GM10248 (cell line): ENCODE results near the gene RPN2.

Experiments
- CTCF ChIA-PET: fragments of 300-600 bp; sonication (Branson Sonifier 250); formaldehyde crosslinking; extraction: SDS; loops from one replicate; lab custom pipeline; 2021; ENCODE audit warnings: antibody characterized with exemption; lab: Yijun Ruan, JAX
- POLR2A ChIA-PET: fragments of 350-650 bp; sonication (Branson Sonifier 250); formaldehyde crosslinking; extraction: SDS; loops from one replicate; lab custom pipeline; 2020; ENCODE audit warnings: antibody characterized with exemption; lab: Yijun Ruan, JAX
- DNase-seq: peaks from one replicate; pipeline ENCODE4 v3.0.0; 2012; ENCODE audit errors: extremely low spot score
- TF ChIP-seq, protein P1 (sequence below): IDR thresholded peaks from 2 replicates; pipeline ENCODE4 v1.5.1; 2012; ENCODE audit warnings: mild to moderate bottlenecking, low read depth; ENCODE audit errors: extremely low read depth, missing control alignments, control extremely low read depth

The RPN2 gene

DNA sequence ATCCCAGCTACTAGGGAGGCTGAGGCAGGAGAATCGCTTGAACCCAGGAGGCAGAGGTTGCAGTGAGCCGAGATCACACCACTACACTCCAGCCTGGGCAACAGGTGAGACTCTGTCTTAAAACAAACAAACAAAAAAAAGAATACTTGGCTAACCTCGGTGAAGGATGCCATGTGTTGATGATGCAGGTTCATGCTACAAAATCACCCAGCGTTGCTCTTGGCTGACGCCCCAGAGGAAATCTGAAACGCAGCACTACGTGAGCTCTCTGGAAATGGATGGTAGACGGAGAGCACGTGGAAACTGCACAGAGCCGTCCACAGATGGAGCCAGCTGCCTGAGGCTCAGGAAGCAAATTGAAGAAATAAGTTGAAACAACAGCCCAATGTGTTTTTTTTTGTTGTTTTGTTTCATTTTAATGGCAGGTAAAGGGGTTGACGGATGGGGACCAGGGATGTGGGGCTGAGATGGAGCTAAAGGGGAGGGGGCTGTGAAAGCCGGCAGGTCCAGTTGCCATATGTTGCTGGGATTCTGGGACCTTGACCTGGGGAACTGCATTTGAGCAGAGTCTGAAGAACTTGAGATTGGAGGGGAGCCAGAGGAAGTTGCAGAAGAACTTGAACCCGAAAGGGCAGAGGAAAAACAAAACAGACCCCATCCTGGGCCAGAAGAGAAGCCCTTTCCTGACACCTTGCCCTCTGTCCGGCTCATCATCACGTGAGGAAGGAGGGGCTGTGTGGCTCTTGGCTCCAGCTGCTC is 97.5 kb downstream of the RPN2 start:
- peak; percentile 77 for DNase-seq
- ChIA-PET POLR2A (no interaction called here), CTCF (interaction anchor here (0.8 to 2.0 kb wide), 15 partner anchors 9 to 269 kb away, joined by 3 to 15 read pairs (median 6); partner anchors contain the start of gene MANBAL)
- TF ChIP-seq, protein P1, sequence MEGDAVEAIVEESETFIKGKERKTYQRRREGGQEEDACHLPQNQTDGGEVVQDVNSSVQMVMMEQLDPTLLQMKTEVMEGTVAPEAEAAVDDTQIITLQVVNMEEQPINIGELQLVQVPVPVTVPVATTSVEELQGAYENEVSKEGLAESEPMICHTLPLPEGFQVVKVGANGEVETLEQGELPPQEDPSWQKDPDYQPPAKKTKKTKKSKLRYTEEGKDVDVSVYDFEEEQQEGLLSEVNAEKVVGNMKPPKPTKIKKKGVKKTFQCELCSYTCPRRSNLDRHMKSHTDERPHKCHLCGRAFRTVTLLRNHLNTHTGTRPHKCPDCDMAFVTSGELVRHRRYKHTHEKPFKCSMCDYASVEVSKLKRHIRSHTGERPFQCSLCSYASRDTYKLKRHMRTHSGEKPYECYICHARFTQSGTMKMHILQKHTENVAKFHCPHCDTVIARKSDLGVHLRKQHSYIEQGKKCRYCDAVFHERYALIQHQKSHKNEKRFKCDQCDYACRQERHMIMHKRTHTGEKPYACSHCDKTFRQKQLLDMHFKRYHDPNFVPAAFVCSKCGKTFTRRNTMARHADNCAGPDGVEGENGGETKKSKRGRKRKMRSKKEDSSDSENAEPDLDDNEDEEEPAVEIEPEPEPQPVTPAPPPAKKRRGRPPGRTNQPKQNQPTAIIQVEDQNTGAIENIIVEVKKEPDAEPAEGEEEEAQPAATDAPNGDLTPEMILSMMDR = peak; percentile 55

DNA sequence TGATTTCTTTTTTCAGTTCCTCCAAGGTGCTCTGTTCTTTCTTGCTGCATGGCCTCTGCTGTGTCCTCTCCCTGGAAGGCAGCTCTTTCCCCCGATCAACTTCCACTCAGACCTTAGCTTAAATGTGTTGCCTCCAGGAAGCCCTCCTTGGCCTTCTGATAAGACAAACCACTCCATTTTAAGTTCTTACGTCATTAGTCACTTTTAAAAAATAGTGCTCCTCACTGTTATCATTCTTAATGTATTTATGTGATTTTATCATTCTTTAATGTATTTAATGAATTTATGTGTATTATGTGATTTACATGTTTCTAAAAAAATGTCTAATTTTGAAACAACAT is 98.1 kb downstream of the RPN2 start:
- ChIA-PET POLR2A (no interaction called here), CTCF (interaction anchor here (1.1 to 14.2 kb wide), 14 partner anchors 9 to 256 kb away, joined by 3 to 110 read pairs (median 6); partner anchors contain the start of gene MANBAL)
- DNase-seq = no peak
- TF ChIP-seq, protein P1 = no peak

DNA sequence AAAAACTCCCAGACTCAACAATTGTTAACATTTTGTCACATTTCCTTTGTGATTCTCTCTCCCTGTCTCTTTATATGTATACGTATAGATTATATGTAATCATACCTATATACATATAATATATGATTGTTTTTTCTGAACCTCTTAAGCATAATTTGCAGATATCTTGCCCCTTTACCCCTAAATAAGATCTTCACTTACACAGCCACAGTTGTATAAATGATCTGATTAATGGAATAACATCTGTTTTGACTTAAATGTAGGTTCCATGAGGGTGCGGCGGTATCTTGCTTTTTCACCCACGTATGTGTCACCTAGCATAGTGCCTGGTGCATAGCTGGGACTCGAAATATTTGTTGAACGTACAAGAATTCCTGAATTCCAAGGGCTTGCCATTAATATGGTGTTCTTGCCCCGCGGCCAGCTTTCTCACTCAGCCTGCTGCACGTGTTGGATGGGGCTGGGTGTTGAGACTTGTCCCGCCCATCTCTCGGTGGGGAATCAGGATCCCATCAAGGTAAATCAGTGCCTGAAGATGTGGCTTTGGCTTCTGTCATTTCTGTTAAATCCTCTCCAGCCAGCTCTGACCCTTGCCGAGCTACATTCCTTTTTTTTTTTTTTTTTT is 99.9 kb downstream of the RPN2 start:
- POLR2A ChIA-PET = interaction anchor here (0.6 kb wide), 1 partner anchor 80 kb away, joined by 3 read pairs; no protein-coding TSS in a partner anchor
- DNase-seq = no peak
- CTCF ChIA-PET = interaction anchor here (1.3 to 14.2 kb wide), 2 partner anchors 10 to 11 kb away, joined by 5 to 110 read pairs; partner anchors contain the start of gene MANBAL
- TF ChIP-seq, protein P1 = no peak

DNA sequence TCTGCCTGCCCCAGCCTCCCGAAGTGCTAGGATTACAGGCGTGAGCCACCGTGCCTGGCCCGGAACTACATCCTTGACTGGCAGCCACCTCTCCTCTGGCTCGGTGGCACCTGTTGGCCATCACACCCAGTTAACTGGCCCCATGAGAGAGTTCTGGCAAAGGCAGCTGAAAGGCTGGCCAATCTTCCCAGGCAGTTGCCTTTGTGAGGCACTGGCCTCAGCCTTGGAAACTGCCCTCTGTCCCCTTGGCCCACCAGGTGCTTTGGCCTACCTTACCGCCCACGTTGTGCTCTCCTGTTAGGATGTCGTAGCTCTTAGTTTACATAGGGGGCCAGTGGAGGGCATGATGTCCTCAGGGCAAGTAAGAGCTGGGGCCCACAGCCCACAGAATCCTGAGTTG is 100.7 kb downstream of the RPN2 start:
- POLR2A ChIA-PET = no interaction called here
- TF ChIP-seq, protein P1 = no peak
- DNase-seq = no peak
- CTCF ChIA-PET = interaction anchor here (0.8 to 14.2 kb wide), 4 partner anchors 10 to 104 kb away, joined by 3 to 110 read pairs (median 4); partner anchors contain the start of gene MANBAL

DNA sequence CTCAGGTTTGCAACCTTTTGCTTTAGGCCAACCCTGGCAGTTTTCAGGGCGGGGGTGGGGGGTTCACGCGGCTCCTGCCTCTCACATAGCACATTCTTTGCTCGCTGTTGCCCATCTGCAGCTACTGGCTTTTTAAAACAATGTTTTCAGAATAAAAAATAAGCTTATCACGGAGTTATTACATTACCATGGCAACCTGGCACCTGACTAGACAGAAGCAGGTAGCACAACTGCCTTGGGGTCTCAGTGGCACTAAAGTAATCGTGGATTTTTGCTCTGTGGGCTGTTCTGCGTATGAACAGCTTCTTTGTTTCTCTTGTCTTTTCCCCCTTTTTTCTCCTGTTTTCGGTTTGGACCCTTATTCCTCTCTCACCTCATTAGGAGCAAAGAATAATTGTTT is 101.3 kb downstream of the RPN2 start:
- DNase-seq = no peak
- TF ChIP-seq, protein P1 = no peak
- POLR2A ChIA-PET = no interaction called here
- CTCF ChIA-PET = interaction anchor here (0.8 to 14.2 kb wide), 4 partner anchors 12 to 250 kb away, joined by 3 to 110 read pairs (median 4); no protein-coding TSS in a partner anchor

DNA sequence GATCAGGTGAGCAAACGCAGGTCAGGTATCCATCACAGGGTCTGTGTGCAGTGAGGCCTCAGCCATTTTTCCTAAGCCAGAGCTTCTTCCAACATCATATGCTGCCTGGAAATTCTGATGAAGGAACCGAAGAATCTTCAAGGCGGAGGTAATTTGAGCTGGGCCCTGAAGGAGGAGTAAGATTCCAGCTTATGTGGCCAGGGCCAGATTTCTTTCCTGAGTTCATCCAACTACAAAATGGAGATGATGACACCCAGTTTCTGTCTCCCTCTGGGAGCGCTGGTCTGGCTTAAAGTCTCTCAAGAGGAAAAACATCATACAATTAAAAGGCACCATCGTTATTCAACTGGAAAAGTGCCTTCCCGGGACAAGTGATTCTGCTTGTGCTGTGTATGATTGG is 103.4 kb downstream of the RPN2 start:
- TF ChIP-seq, protein P1 = no peak
- DNase-seq = no peak
- POLR2A ChIA-PET = no interaction called here
- CTCF ChIA-PET = interaction anchor here (0.7 to 14.2 kb wide), 5 partner anchors 14 to 107 kb away, joined by 3 to 110 read pairs (median 4); no protein-coding TSS in a partner anchor
